ENCODE results near the gene SMCO1.
"Not testable (repeated sequence)": the region's sequence is repeated elsewhere in the genome, so short reads cannot be mapped to it uniquely, and the experiment has no call there.

SMCO1 gene

DNA sequence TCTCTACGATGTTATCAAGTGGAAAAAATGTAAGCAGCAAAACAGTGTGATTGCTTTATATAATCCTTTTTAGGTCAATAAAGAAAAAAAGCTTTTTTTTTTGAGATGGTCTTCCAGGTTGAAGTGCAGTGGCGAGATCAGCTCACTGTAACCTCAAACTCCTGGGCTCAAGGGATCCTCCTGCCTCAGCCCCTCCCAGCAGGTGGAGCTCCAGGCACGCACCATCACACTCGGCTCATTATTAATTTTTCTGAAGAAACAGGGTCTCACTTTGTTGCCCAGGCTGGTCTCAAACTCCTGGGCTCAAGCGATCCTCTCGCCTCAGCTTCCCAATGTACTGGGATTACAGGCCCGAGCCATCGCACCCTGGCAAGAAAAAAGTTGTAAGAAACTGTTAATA lies 28.9 kb downstream of the SMCO1 start:
- DNase-seq = no peak

- DNase-seq = no peak
Observed at GRCh38 chr3:196477678-196478077, 37.5 kb downstream of the SMCO1 start.

- no peak for DNase-seq
Observed at GRCh38 chr3:196472286-196472685, 42.9 kb downstream of the SMCO1 start.

GRCh38 chr3:196471551-196471950 lies 43.6 kb downstream of the SMCO1 start:
- no peak for DNase-seq

DNA sequence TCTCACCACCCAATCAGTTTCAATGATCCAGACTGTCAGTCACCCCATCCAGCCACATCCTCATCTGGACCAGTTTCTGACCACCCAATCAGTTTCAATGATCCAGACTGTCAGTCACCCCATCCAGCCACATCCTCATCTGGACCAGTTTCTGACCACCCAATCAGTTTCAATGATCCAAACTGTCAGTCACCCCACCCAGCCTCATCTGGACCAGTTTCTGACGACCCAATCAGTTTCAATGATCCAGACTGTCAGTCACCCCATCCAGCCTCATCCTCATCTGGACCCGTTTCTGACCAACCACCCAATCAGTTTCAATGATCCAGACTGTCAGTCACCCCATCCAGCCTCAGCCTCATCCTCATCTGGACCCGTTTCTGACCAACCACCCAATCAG lies 45.0 kb downstream of the SMCO1 start:
- not testable (repeated sequence) for DNase-seq

- DNase-seq = no peak
Observed at GRCh38 chr3:196463804-196464203, 51.3 kb downstream of the SMCO1 start.

- no peak for DNase-seq
Observed at GRCh38 chr3:196463478-196463756, 51.7 kb downstream of the SMCO1 start.

GRCh38 chr3:196462680-196463477 lies 52.3 kb downstream of the SMCO1 start:
- DNase-seq = not testable (repeated sequence)

DNA sequence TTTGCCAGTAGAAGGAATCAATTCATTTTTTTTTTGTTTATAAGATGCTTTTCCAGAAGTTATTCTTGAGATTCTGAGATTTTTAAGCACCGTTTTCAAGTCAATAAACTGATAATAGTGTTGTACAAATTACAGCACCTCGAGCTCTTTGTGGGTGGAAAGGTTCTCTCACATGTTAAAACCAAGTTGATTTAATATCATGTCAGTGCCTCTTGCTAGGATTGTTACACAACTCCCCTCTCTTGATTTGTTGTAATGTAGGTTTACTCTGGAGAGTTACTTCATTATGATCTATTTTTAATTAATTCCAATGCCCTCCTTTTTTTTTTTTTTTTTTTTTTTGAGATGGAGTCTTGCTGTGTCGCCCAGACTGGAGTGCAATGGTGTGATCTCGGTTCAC lies 57.1 kb downstream of the SMCO1 start:
- no peak for DNase-seq

GRCh38 chr3:196457470-196457869 lies 57.7 kb downstream of the SMCO1 start:
- not testable (repeated sequence) for DNase-seq

Measured in NCI-H1694 treated with DMSO at 0.1 percent for 48 hours (cell line).